GM18951 (cell line): Measurements from ENCODE around the gene LZIC.

ENCODE experiments used
- POLR2A ChIP-seq: IDR thresholded peaks from 4 replicates; pipeline ENCODE4 v1.6.1; 2011; ENCODE audit warnings: mild to moderate bottlenecking; ENCODE audit not compliant: insufficient read length, insufficient read depth; ENCODE audit errors: extremely low read depth
- in situ Hi-C: fragments of 300-500 bp; cut with MboI; formaldehyde crosslinking; loops from one replicate; pipeline ENCODE4 v1.12.0; 2022; ENCODE audit warnings: low sequenced_read_pairs, mixed read lengths, inconsistent platforms; ENCODE audit not compliant: unreplicated experiment

The LZIC gene

DNA sequence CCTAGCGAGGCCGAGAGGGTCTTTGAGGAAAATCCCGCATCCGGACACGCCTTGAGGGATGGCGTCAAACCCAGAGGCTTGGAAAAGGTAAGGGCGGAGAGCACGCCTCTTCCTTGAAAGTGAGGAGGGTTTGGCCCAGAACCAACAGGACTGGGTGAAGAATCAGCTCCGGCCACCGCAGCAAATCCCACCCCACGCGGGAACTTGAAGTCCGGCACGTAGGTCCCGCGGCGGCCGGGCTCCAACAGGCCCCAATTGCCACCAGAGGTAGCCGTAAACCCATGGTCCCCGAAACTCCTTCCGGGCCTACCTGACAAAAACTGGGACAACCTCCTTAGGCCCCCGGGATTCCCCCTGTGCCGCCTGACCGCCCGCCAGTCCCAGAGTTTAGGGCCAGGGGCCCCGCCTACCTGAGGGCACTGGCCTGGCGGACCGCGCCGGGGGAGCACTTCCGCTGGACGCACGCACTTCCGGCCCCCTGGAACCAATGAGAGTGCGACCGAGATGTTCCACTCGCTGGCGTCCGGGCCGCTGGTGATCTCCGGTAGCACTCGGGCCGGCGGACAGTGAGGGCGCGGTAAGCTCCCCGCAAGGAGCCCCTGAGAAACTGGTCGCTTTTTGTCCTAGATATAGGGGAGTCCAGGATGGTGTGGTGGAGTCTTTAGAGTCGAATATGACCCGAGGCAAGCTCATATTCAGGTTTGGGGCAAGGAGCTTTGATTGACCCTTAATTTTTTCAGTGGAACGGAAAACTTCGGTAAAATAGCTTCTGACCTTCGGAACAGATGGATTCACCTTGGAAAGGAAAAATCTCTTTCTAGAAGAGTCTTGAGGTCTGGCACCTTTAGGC lies at the start of gene LZIC, which contains the start of gene NMNAT1:
TSS of gene LZIC (minus strand) at position 453 of the 850 bp plus-strand sequence. CDS start 6,772 bp downstream, outside the sequence.
TSS of gene NMNAT1 (plus strand) at position 537 of the 850 bp plus-strand sequence. CDS start 28,599 bp downstream, outside the sequence.
- in situ Hi-C loops = loop anchor here (10.0 kb wide), 1 partner anchor 58 kb away; no protein-coding TSS in a partner anchor
- peak; percentile 94 for TF ChIP-seq POLR2A

DNA sequence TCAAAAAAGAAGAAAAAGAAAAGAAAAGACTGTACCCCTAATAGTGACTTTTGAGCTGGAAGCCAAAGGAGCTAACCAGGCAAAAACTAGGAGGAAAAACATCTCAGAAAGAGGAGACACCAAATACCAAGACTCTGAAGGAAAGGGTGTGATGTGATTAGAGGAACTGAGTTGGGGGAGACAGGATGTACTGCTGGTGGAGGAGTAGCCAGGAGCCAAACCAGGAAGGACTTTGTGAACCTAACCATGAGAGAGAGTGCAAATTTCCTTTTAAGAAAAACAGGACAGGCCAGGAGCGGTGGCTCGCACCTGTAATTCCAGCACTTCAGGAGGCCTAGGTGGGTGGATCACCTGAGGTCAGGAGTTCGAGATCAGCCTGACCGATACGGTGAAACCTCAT lies 49.7 kb upstream of the LZIC start:
- in situ Hi-C loops = no loop called here
- TF ChIP-seq POLR2A = no peak

DNA sequence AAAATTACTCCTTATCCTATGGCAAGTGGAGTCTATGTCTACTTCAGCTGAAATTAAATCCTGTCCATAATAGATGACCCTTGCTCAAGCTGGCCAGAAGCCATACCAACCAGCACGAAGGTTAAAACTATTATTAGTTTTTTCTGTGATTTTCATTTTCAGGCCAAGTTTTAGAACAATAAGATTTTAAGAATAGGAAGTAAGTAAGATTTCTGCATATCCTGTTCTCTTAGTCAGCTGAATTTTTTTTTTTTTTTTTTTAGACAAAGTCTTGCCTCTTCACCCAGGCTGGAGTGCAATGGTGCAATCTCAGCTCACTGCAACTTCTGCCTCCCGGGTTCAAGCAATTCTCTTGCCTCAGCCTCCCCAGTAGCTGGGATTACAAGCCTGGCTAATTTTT lies 47.8 kb upstream of the LZIC start:
- no peak for TF ChIP-seq POLR2A
- in situ Hi-C loops = no loop called here

DNA sequence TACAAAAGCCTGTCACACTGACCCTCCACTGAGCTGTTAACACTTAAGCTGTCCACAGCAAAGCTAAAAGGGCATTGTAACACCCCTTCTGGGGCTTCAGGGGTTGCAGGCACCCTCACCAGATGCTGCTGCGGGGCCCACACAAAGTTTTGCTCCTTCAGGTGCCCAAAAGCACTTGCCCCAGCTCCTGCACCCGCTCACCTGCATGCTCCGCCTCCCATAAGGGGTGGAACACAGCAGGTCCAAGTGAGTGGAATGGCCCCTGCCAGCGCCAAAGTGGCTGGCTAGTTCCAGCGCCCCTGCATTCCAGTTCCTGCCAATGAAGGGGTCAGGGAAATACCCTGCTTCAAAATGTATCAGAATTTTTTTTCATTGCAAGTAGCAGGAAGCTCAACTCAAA lies 46.6 kb upstream of the LZIC start:
- in situ Hi-C loops = no loop called here
- TF ChIP-seq POLR2A = no peak

DNA sequence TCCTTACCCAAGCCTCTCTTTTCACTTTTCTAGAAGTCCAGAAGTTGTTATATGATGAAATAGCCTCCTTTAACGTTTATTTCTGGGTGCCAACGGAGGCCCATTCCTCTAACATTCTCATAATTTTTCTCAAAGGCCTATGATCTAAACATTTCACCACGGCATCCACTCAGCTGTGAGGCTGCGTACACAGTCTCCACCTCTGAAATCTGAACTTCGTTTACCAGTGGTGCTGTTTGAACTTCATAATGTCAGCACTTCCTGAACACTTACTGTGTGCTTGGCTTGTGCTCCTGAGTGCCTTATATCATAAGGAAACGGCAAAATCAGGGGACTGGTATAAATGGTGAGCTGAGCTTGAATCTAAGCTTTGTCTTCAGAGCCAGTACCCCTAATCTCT lies 41.8 kb upstream of the LZIC start:
- no peak for TF ChIP-seq POLR2A
- in situ Hi-C loops = no loop called here

DNA sequence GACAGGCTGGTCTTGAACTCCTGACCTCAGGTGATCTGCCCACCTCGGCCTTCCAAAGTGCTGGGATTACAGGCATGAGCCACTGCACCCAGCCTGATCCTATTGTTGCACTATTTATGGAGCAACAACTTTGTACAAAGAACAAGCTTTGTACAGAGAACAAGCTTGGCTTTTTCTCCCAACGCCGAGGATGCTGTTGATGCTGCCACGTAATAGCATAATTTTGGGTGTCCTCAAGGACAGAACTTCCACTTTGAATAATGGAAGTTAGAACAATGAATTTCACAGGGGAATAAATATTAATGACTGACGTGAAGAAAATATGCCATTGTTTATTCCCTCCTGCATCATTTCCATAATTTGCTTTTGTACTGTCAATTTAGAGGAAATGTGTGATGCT lies 41.1 kb upstream of the LZIC start:
- no peak for TF ChIP-seq POLR2A
- in situ Hi-C loops = no loop called here

DNA sequence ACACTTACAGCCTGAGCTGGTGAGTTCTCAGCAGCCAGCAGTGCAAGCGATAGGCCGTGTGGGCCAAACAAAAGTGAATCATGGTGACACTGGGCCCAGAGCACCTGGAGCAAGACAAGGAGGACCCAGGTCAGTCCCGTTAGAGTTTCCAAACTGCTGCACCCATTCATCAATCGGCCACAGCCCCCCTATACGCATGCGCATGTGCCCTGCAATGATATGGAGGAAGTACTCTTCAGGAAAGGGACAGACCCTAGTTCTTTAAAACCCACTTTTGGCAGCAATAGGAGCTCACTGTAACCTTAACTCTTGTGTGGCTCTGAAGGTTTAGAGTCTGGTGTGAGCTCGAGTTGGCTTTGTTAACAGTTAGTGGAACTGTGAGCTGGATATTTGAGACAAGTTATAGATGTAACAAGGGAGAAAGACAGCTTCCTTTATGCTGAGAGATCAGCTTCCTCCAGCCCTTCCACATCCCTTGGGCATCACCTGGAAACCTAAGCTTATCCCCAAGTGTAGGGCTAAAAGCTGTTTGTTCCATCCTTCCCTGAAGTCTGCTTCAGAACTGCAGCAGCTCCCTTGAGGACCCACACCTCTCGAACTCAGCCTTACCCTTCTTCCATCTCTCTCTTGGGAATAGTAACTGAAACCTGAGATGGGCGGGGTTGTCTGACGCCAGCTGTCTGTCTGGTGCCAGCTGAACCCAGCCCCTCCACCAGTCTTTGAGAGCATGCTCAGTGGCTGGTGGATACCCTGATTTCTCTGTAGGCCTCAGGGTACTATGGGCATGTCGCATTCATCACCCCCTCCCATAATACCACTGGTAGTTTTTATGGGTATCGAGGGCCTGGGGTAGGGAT lies 17.7 kb upstream of the LZIC start:
- in situ Hi-C loops = no loop called here
- TF ChIP-seq POLR2A = peak; percentile 32

DNA sequence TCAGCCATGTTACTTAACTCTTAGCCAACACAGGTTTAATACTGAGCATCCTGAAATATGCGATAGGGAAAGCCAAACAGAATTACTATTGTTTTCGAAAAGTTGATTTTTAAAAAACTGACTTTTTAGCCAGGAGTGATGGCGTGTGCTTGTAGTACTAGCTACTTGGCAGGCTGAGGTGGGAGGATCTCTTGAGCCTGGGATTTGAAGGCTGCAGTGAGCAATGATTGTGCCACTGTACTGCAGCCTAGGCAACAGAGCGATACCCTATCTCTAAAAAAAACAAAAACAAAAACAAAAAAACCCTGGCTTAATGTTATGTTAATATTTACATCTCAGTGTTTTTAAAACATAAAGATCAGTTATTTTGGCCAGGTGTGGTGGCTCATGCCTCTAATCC lies 16.8 kb upstream of the LZIC start:
- no peak for TF ChIP-seq POLR2A
- in situ Hi-C loops = no loop called here

DNA sequence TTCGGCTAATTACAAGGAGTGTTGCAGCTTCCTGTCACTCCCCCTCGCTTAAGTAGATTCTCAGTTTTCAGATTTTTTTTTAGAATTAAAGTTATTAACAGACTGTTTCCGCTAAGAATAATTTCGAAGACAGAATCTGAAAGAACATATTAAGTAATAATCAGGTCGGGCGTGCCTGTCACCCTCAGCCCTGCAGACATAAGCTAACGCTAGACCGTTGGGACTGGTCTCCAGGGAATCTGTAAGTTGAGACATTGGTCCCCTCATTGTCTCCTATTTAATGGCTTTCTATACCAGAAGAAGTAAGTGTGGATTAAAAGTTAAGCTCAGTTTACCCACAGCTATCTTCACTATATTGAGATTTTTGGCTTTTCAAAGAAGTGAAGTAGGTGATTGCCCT lies 14.5 kb upstream of the LZIC start:
- in situ Hi-C loops = no loop called here
- TF ChIP-seq POLR2A = no peak

DNA sequence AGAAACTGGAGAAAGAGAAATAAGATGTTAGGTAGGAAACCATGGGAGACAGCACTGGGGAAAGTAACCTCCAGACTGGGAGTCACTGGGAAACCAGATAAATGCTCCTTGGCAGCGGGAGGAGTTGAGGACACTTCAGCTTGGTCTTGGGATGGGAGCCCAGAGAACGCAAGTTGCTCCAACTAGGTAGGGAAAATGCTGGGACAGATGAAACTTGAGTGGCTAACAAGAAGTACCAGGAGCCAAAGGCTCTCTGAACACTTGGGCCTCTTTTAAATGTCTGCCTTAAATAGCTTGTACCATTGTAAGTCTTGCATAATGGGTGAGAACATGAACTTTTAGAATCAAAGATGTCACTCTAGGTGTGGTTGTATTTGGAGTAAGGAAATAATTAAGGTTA lies 3.1 kb upstream of the LZIC start:
- in situ Hi-C loops = loop anchor here (10.0 kb wide), 1 partner anchor 62 kb away; no protein-coding TSS in a partner anchor
- TF ChIP-seq POLR2A = no peak

DNA sequence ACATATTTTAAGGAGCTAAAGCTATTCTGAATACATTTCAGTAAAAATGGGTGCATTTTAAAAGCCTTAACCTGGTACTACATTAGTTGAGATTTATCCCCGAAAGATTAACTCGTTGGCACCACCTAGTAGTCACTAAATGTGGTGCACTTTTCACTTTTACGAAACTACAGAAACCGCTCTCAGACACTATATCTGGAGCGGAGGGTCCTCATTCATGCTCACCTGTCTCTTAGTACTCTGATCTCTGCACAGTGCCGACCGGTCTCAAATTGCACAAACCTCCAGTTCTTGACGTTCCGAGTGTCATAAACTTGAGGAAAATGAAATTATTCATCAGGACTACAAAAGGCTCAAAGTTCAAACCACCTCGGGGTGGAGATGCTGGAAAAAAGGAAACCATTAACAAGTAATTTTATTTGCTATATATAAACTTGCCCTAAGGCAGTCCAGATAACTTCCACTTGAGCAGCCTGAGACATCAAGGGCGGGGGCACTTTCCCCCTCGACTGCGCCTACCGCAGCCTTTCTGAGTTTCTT lies 722 bp downstream of the LZIC start:
- no peak for TF ChIP-seq POLR2A
- in situ Hi-C loops = loop anchor here (10.0 kb wide), 1 partner anchor 58 kb away; no protein-coding TSS in a partner anchor

DNA sequence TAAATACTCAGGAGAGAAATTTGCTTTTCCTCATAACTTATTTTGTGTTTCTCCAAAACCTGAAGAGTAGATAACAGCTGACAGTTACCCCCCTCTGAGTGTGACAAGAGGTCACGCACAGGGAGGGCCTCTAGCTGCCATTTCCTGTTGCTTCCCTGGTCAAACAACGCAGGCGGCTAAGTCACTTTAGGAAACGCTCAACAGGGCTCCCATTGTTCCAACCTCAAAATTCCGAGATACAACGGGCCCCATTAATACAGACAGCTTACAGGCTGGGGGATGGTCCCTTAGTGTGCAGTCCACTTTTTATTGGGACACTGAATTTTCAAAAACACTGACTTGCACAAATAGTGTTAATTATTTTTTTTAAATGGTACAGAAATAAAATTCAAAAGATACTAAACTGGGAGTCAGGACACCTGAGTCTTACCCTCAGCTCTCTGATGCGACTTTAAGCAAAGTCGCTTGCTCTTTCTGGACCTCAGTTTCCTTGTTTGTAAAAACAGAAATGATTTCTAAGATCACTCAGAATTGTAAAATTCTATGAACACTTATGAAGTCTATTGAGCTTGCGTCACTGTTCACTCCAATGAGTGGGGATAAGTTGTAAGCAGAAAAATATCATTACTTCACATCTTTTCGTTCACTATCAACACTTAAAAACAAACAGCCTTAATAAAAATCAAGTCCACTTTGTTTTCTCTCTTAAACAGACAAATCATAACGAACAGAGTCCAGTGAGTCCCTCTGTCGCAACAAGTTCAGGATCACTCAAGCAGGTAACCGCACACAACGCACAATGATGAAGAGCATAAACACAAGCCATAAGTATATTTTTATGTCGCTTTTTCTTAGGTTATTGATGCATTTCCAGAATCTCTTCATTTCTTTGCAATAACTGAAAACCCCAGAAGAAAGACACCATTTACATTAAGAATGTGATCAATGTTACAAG lies 13.5 kb downstream of the LZIC start:
- no peak for TF ChIP-seq POLR2A
- in situ Hi-C loops = no loop called here

DNA sequence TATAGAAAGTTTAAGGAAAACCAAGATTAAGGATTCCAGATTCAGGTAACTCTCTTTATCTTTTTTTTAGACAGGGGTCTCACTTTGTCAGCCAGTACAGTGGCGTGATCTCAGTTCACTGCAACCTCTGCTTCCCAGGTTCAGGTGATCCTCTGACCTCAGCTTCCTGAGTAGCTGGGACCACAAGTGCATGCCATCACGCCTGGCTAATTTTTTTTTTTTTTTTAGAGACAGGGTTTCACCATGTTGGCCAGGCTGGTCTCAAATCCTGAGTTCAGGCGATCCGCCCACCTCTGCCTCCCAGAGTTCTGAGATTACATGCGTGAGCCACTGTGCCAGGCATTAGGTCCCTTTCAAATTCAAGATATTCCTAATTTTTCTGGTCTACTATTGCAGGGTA lies 15.9 kb downstream of the LZIC start:
- in situ Hi-C loops = no loop called here
- TF ChIP-seq POLR2A = no peak

DNA sequence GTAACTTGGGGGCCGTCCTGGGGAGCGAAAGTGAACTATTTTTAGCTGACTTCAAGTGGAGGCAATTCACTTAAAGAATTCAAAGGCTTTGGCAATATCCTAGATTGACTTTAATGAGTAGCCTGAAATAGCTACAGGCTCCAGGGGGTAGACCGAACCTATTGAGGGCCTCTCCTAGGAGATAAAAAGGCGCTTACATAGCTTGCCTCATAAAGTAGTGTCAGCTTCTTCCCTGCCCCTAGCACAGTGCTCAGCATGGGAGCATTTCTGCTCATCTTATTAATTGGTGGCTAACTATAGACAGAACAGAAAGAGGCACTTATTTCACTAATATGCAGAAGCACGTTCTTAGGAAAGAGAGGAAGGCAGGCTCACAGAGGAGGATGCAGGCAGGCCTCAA lies 20.8 kb downstream of the LZIC start:
- in situ Hi-C loops = no loop called here
- TF ChIP-seq POLR2A = no peak
